A549 treated with CpdA at 1 μM for 4 hours (cell line): ENCODE data around the gene AP4M1. TPM values are rescaled to one million over a fixed set of nuclear protein-coding genes. Genes with fewer than 3 reads are reported as not detected.

ENCODE experiments used
- total RNA-seq: library from RNA; stranded (reverse); fragments of 200-300 nt; extraction: Qiagen RNA extraction; gene quantifications from 5 replicates; pipeline ENCODE4 v1.2.3, GENCODE V29; 2022; ENCODE audit warnings: low read depth

AP4M1 gene
- total RNA-seq, result 14.2 to 17.9 TPM (median 16.1 TPM) in 5 replicates

GRCh38 chr7:100101016-100101862 is at the start of gene AP4M1, which contains the start of gene MCM7:
TSS of gene AP4M1 (plus strand) at chr7:100101643. CDS start at chr7:100101715, 72 bp downstream.
TSS of gene MCM7 (minus strand) at chr7:100101397. CDS start at chr7:100101294, 103 bp downstream.

GRCh38 chr7:100081535-100082102 is 19.8 kb upstream of the AP4M1 start, which contains the start of gene ZNF3:
TSS of gene ZNF3 (minus strand) at chr7:100081723. CDS start at chr7:100077357, 4,366 bp downstream.

GRCh38 chr7:100088621-100089457 is 12.6 kb upstream of the AP4M1 start, which contains the start of gene COPS6:
TSS of gene COPS6 (plus strand) at chr7:100088969. CDS start at chr7:100088991, 22 bp downstream.

GRCh38 chr7:100119072-100119969 is 17.9 kb downstream of the AP4M1 start, which contains the start of the genes CNPY4 and TAF6:
TSS of gene CNPY4 (plus strand) at chr7:100119634. CDS start at chr7:100119745, 111 bp downstream.
TSS of gene TAF6 (minus strand) at chr7:100119358. CDS start at chr7:100114209, 5,149 bp downstream.

GRCh38 chr7:100126931-100127865 is 25.8 kb downstream of the AP4M1 start, which contains the start of gene MBLAC1:
TSS of gene MBLAC1 (plus strand) at chr7:100126967. CDS start at chr7:100127396, 429 bp downstream.

GRCh38 chr7:100148559-100149328 is 47.3 kb downstream of the AP4M1 start, which contains the start of gene LAMTOR4:
TSS of gene LAMTOR4 (plus strand) at chr7:100148918. CDS start at chr7:100148973, 55 bp downstream.

Other genes starting within 250 kb of the AP4M1 start
- gene OR2AE1, start 224.6 kb upstream of the AP4M1 start, total RNA-seq, result not detected in 5 replicates
- gene TRIM4, start 182.1 kb upstream of the AP4M1 start, total RNA-seq, result 25.5 to 27.8 TPM (median 26.6 TPM) in 5 replicates
- 0.15 to 0.27 TPM (median 0.19 TPM) in 5 replicates for gene GJC3, start 172.0 kb upstream of the AP4M1 start, total RNA-seq
- gene AZGP1, start 125.6 kb upstream of the AP4M1 start, total RNA-seq, result not detected in 5 replicates
- gene ZKSCAN1, start 86.0 kb upstream of the AP4M1 start, total RNA-seq, result 6.6 to 11.3 TPM (median 9.3 TPM) in 5 replicates
- gene ZSCAN21, start 51.9 kb upstream of the AP4M1 start, total RNA-seq, result 10.0 to 12.2 TPM (median 10.5 TPM) in 5 replicates
- gene ZNF3, start 19.9 kb upstream of the AP4M1 start, total RNA-seq, result 17.8 to 24.8 TPM (median 18.8 TPM) in 5 replicates
- 148 to 197 TPM (median 177 TPM) in 5 replicates for gene COPS6, start 12.7 kb upstream of the AP4M1 start, total RNA-seq
- 241 to 254 TPM (median 244 TPM) in 5 replicates for gene MCM7, start 246 bp upstream of the AP4M1 start, total RNA-seq
- gene TAF6, start 17.7 kb downstream of the AP4M1 start, total RNA-seq, result 60.0 to 70.6 TPM (median 68.0 TPM) in 5 replicates
- 10.7 to 13.0 TPM (median 12.0 TPM) in 5 replicates for gene CNPY4, start 18.0 kb downstream of the AP4M1 start, total RNA-seq
- 2.5 to 3.5 TPM (median 2.9 TPM) in 5 replicates for gene MBLAC1, start 25.3 kb downstream of the AP4M1 start, total RNA-seq
- 157 to 193 TPM (median 181 TPM) in 5 replicates for gene LAMTOR4, start 47.3 kb downstream of the AP4M1 start, total RNA-seq
- 11.9 to 15.5 TPM (median 13.2 TPM) in 5 replicates for gene TRAPPC14, start 57.1 kb downstream of the AP4M1 start, total RNA-seq
- 0.07 to 0.08 TPM in 2 of 5 replicates, not detected in the others for gene GAL3ST4, start 67.0 kb downstream of the AP4M1 start, total RNA-seq
- 0.24 to 1.4 TPM (median 0.67 TPM) in 5 replicates for gene GPC2, start 75.7 kb downstream of the AP4M1 start, total RNA-seq
- gene STAG3, start 76.3 kb downstream of the AP4M1 start, total RNA-seq, result 0.18 to 0.45 TPM (median 0.26 TPM) in 4 of 5 replicates, not detected in the other
- gene PVRIG, start 118.3 kb downstream of the AP4M1 start, total RNA-seq, result not detected in 5 replicates
- gene SPDYE3, start 206.1 kb downstream of the AP4M1 start, total RNA-seq, result not detected in 5 replicates